ENCODE results near the gene TMEM238L.
"Not testable (repeated sequence)": the region's sequence is repeated elsewhere in the genome, so short reads cannot be mapped to it uniquely, and the experiment has no call there.

The TMEM238L gene, protein sequence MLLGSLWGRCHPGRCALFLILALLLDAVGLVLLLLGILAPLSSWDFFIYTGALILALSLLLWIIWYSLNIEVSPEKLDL

DNA sequence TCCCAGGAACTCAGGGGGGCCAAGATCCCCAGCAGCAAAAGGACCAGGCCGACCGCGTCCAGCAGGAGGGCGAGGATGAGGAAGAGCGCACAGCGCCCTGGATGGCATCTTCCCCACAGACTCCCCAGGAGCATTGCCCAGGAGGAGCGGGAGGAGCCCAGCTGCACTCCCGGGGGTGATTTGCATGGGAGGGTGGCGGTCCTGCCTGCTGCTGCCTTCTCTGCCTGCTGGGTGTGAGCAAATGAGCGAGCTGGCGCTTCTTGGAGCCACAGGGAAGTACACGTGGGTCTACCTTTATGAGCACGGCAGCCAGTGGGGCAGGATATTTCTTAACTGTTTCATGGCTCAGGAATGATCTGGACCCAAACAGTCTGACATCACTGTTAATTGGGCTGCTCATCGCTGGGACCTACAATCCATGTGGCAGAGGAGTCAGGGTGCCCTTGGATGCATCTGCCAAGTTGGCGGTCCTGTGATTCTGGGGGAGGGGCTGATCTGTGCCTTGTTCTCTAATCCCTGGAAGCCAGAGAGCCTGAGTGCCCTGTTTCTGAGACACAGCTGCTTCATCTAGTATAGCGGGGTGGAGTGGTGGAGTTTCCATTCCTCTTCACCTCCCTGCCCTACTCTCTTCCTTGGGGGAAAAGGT lies at the start of gene TMEM238L:
Gene TMEM238L, minus strand, starts transcription at position 270 of the 646 bp plus-strand sequence. Its CDS starts 136 bp downstream, at position 134.
- no peak for DNase-seq

DNA sequence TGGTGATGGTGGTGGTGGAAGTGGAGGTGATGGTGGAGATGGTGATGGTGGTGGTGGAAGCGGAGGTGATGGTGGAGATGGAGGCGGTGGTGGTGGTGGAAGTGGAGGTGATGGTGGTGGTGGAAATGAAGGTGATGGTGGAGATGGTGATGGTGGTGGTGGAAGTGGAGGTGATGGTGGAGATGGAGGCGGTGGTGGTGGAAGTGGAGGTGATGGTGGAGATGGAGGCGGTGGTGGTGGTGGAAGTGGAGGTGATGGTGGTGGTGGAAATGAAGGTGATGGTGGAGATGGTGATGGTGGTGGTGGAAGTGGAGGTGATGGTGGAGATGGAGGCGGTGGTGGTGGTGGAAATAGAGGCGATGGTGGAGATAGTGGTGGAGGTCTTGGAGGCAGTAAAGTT lies 42.7 kb upstream of the TMEM238L start:
- not testable (repeated sequence) for DNase-seq

DNA sequence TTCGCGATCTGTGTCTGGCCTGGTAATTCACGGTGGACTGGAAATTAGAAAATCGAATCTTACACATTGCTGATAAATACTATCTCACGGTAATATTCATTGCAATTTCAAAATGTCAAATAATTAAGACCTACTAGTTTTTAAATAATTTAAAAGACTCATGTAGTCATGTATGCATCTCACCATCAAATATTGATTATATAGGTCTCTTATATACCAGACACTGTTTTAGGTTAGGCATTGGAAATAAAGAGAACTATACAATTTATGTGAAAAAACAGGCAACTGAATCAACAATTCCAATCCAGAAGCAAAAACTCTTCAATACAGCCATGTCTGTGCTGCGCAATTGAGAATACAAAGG lies 41.5 kb upstream of the TMEM238L start:
- DNase-seq, result no peak

DNA sequence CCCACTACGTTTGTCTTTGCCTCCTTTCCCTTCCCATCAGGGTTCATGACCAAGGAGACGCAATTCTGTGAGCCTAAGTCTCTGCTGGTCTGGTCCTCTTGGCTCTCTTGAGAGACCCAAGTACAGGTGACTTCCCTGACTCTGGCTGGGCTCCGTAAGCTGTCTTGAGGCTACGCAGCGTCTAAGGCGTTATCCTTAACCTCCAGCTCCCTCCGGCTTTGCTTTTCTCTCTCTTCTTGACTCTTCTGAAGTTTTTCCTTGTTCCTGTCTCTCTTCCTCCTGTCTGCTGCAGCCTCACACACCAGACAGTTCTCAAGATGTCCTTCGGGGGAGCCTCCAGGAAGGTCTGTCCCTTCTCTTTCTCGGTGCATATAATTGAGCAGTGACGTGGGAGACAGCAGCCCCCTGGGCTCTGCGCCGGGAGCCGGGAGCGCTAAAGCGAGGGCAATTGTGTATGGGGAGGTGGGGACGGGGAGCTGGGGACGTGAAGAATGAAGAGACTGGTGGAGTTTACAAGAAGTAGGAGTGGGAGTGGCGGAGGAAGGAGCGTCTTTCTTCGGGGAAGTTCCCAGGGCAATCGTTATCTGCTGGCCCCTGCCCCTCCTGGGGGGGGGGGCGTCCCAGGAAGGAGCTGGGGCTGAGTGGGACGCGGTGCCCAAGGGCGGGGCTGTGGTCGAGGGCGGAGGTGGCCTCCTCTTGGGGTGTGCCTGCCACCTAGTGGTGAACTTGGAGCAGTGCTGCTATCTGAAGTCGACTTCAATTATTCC lies 40.9 kb upstream of the TMEM238L start:
- peak; percentile 72 for DNase-seq

DNA sequence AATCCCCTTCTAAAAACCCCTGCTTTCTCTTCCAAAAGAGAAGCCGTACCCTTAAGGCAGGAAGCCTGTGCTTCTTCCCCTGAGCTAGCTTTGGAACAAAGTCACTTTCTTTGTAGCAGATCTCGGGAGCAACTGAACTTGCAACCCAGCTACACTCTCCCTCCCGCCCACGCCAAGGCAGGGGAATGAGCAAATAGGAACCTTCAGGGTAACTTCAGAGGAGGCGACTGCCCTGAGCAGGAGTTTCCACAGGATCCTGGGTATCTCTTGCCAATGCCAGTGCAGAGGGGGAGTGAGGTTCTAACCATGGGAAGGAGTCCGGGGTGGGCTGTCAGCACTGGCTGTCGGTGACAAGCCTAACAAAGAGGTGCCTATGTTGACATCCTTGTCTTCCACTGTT lies 39.9 kb upstream of the TMEM238L start:
- DNase-seq, result no peak

DNA sequence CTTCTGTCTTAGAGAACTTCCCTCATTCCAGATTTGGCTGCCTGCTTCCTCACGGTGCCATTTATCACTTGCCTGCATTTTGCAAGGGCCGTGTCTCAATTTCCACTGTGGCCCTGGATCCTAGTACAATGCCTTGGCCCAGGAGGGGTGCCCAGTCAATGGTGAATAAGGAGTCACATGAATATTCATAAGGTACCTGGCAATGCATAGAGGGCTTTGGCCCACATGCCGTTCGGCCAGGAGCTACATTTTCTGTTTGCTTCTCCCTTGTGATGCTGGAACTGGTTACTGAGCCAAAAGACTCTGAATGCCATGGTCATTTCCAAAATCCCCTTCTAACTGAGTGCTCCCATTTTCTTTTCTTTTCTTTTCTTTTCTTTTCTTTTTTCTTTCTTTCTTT lies 38.8 kb upstream of the TMEM238L start:
- DNase-seq, result no peak

DNA sequence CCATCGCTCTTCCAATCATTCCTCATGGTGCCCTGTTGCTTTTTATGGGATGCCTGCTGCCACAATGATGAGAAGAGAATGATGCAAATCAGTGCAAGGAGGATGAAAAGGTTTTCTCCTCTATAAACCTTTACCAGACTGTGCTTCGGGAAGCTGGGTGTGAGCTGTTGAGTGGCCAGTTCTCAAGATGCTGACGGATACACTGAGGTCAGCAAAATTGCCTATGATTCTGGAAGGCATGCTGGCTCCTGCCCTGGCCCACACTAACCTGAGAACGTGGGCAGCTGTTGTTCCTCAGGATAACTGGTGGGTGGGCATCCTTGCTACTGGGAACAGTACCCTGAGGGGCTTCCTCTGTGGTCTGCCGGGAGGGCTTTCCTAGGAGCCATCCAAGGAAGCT lies 34.8 kb upstream of the TMEM238L start:
- no peak for DNase-seq

DNA sequence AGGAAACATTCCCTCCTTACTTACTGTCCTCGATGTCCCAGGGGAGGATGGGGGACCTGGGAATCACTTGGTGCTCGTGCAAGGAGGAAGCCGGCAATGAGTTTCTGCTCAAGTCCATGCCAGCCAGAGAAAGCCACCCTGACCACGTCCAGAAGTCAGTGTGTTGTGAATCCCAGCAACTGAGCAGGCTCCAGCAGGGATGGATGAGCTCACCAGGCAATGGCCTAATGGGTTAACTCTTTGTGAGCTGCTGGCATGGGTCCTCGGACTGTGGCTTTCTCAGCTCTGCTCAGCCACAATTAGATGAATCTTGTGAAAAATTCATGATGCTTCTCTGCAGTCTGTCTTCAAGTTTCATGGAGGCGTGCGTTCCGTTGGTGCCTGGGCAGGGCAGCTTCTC lies 34.0 kb upstream of the TMEM238L start, which contains the start of gene PIRT:
Gene PIRT, minus strand, starts transcription at position 167 of the 400 bp plus-strand sequence. CDS start 12,442 bp downstream, outside the sequence.
- no peak for DNase-seq

DNA sequence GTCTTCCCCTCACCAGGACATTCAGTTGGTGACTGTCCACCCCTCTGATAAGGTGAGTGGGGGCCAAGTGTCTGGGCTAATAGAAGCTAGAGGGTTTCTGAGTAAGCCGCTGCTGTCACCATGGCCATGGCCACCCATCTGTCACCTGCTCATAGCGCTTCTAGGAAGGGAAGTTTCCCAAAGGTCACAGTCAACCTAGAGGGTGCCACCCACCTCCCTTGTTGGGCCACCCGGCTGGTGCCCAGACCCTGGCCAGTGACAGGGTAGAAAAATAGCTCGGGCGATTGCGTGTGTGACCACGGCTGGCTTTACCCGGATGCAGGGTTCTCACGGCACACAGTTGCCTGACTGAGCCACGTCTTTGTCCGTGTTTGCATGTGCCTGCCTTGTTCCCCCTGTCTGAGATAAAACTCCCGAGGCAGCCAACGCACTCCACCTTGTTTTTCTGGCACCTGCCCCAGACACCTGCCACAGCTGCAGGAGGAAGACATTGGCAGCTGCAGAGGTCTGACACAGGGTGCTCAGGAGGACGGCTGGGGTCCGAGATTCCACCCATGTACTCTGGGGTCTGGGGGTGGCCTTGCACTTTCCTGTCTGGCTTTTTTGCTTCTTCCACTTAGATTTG lies 33.2 kb upstream of the TMEM238L start:
- DNase-seq, result no peak

DNA sequence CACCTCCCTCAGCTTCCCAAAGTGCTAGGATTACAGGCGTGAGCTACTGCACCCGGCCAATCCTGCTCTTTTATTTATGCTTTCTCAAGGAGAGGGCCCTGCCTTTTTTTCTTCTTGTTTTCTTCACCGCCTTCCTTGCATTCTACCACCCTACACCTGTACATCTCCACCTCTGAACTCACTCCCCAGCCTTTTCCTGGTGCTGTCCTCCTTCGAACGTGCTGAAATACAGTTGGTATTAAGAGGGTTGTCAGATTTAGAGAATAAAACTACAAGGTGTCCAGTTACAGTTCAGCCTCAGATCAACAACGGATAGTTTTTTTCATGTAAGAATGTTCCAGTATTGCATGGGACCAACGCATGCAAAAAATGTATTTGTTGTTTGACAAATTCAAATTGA lies 32.2 kb upstream of the TMEM238L start:
- no peak for DNase-seq

DNA sequence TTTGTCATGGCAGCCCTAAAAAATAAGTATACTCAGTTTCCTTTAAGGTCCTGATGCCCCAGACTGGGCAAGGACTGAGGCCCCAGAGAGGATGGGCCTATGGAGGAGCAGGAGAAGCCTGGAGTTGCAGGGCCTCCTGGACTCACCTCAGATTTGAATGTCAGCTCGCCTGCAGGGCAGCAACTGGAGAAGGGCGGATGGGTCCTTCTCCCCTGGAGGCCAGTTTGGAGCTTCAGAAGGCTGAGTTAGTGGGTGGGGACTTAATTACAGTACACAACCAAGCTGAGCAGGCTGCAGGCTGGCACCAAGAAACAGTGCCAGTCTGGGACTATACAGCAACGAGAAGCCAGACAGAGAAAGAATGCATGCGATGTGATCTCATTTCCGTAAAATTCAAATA lies 27.8 kb upstream of the TMEM238L start:
- DNase-seq, result no peak

DNA sequence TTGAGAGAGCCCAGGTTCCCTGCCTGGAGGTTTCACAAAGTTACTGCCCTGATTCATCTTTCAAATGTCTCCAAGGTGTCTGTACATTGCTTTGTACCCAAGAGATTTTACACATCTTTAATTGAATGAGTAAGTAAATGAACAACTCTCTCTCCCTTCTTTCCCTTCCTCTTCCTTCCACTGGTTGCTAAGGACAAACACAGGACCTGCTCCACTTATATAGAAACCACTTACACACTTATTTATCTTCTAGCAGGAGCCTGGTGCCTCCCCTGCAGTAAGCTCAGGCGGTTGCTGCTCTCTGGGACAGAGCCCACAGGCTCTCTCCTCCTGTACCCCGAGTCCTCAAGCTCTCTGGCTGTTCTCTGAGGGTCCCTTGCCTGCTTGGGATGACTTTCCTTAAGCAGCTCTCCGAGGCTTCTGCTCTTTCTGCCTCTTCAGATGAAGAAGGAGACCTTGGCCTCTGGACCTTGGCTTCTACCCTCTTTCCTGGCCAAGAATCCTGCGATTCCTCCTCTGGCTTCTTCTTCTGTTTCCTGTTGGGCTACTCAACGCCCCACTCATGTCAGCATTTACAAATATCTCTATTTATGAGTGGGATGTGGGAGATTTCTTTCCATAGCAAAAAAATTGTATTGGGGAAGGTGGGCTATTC lies 24.1 kb upstream of the TMEM238L start:
- DNase-seq, result no peak

DNA sequence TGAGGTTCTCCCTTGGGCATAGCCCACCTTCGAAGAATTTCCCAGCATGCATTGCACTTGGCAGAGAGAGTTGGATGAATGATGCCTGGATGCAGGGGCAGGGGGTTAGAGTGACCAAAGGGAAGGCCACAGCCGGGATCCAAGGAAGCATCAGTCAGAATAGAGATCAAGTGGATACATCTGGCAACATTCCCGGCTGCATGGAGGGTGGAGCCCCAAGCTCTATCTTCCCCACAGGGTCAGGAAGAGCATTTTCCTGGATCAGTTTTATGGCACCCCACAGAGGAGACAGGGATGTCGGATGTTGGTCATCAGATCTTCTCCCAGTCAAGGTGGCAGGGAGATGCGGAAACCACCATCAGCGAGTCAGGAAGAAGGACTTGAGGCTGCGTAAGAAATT lies 21.0 kb upstream of the TMEM238L start:
- DNase-seq, result no peak

DNA sequence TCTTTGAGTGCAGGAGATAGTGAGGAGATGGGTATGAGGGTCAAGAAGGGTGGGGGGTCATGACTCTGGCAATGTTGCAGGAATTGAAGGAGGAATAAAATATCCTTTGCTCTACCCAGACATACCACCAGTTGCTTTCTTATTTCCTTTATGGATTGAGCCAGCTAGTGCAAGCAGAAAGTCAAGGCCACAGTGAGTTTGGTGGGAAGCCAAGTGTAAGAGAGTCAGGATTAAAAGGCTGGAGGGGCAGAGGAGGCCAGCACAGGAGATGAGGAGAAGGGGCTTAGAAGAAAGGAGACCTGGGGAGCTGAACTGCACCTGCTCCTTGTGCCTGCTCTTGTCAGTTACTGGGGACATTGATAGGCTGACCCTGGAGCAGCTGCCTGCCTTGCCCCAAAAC lies 17.9 kb upstream of the TMEM238L start:
- no peak for DNase-seq

DNA sequence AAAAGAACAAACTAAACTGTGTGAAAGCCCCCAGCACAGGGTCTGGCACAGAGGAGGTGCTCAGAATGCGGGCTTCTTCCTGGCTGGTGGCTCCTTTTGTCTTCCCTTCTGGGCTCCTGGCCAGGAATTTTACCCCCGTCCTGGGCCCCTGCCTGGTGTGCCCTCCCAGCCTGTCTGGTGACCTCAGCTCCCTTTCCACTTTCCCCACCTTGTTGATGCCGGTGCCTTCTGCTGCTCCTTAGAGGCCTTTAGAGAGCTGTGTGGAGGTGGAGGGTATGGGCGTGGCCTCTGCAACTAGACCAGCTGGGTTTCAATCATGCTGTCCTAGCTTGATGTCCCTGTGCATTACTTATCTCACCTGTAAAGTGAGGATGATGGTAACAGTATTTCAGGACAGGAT lies 17.2 kb upstream of the TMEM238L start:
- DNase-seq, result no peak

DNA sequence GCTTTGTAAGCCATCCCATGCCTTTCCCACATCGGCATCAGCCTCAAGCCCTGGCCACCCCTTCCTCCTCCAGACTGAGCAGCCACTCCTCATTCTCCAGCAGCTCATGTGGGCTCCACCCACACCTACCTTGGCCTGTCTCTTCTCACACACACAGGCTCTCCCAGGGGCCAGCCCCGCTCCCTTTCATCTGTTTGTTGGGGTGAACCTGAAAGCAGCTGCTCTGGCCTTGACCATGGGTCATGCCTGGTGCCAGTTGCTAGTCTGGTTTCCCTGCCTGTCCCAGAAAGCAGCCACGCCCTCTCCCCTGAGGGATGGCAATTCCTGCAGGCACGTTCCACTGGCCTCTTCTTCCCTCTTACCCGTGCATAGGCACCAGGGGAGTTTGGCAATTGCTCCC lies 11.4 kb upstream of the TMEM238L start:
- DNase-seq, result no peak

DNA sequence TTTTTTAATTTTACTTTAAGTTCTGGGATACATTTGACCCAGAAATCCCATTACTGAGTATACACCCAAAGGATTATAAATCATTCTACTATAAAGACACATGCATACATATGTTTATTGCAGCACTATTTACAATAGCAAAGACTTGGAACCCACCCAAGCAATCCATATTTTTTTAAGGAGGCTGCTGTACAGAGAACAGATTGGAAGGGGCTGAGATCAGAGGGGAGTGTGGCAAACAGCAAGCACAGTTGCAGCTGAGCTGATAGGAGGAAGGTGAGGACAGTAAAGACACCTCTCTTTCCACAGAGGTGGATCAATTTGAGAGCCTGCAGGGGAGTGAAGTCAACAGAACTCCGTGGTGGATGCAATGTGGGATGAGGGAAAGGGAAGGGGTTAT lies 10.2 kb upstream of the TMEM238L start:
- DNase-seq, result no peak

DNA sequence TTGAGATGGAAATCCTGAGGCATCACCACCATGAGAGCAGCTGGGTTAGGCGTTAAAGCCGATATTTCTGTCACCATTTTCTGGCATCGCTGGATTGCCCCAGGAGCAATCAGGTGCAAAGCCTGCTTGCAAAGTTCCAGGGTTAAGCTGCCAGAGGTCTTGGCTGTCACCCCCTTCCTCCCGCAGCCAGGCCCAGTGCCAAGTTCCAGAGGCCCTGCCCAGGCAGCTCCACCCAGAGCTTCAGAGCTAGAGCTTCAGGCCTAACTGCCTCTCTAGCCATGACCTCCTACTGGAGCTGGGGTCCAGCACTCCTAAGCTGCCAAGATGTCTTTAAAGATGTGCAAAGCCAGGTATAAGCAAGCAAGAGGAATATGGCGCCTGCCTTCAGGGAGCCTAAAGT lies 8.8 kb upstream of the TMEM238L start:
- no peak for DNase-seq

DNA sequence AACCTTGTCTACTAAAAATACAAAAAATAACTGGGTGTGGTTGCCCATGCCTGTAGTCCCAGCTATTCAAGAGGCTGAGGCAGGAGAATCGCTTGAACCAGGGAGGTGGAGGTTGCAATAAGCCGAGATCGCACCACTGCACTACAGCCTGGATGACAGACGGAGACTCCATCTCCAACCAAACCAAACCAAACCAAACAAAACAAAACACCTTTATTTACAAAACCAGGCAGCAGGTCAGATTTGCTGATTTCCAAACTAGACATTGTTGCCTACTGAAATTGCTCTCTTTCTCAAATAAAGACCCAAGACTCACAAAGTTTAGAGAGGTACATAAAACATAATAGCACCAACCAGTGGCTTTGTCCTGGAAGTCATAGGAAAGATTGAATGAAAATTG lies 5.7 kb upstream of the TMEM238L start:
- DNase-seq, result no peak

DNA sequence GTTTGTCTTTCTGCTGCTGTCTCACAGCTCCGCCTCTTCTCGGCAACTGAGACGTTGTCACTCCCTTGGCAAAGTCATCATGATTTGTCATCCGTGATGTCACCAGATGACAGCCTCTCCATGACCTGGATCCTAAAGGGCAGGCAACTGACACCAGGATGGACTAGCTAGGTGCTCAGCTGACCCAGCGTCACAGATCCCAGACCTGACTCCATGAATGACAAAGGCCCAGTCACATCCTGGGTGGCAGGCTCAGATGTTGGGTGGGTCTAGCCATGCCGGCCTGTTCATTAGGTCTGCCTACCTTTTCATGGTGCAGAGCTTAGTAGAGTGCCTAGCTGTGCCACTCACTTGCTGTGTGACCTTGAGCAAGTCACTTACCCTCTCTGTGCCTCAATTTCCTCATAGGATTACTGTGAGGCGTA lies 3.8 kb upstream of the TMEM238L start:
- DNase-seq, result no peak

DNA sequence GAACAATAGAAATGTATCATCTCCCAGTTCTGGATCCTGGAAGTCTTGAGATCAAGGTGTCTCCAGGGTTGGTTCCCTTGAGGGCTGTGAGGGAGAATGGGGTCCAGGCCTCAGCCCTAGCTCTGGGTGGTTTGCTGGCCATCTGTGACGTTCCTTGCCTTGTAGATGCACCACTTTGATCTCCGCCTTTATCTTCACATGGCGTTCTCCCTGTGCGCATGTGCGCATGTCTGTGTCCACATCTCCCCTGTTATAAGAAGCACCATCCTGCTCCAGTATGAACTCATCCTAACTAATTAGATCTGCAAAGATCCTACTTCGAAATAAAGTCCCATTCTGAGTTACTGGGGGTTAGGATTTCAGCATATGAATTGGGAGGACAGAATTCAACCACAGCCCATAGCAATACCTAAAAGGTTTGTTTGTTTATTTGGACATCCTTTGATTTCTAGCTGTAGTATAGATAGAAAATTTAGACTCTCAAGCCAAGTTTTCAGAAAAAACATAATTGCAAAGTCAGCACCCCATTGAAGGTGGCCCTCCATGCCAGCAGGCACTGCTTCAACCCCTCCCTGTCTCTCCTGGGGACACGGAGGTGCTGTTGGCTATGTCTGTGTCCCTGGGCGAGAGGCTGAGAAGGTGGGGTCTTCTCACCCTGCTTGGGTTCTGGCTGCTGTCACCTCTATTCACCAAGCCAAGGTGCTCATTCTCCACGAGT lies 2.8 kb upstream of the TMEM238L start:
- DNase-seq, result no peak

DNA sequence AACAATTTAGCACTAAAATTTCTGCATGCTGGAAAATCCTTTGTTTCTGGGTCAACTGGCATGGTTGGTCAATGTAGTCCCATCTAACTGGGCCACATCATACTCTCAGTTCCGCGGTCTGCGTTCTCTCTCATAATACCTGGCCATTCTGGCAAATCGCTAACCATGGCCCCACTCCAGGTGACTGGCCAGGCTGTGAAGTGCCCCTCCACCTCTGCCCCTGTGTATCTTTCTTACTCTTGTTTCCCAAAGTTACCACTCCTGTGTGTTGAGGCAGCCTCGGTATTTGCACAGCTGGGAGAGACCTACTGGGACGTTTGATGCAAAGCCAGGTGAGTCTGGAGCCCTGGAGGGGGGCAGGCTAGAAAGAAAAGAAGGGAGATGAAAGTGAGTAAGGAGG lies 2.0 kb upstream of the TMEM238L start:
- no peak for DNase-seq

DNA sequence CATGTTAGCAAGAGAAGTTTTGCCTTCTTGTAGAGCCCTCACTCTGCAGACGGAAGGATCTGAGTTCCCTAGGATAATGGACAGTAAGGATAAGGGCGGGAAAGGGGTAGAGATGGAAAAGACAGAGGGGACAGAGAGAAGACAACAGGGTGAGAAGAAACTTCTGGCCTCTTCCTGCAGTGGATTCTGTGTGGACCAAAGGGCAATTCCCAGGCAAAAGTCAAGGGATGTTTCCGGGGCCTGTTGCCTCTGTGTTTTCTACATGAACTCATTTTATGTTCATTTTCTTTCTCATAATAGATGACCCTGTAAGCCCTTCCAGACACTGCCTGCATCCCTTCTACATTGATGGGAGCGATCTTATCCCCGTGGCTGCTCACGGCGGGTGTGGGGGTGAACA lies 647 bp upstream of the TMEM238L start:
- DNase-seq, result no peak

All from CD4-positive, alpha-beta T cell treated with Interleukin-15 for 1 hour (primary cell).